ENCODE measurements around the gene DNM2.

The DNM2 gene

DNA sequence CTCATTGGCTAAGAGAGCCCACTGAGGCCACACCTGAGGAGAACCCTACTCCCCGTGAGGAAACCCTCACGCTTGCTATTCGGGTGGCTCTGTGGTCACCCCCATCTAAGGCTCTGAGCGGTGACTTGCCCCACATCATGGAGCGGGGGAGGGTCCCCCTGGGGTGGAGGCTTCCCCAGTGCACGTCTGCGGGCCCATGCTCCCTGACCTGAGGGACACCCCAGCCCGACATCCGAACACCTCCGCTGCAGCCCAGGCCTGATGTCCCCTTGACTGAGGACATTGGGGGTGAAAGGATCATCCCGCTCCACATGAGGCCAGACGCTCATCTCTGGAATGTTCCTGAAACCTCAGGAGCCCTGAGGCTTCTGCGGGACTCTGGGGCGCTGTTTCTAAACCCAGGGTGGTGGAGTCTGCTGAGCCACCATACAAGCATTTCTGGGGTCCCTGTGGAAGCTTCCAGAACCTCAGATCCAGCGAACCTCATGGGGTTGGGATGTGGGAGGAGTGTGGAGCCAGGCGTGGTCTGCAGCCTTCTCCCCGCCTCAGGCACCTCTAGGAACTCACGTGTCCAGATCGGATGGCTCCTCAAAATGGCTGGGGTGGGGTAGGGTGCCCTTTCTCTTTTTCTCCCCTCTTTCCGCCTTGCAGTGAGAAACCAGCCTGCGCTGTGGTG, 98.2 kb downstream of the DNM2 start:
- DNase-seq (ENCODE audit: low read depth) = no peak

GRCh38 chr19:10816691-10817090, 98.8 kb downstream of the DNM2 start:
- no peak for DNase-seq (ENCODE audit: low read depth)

DNA sequence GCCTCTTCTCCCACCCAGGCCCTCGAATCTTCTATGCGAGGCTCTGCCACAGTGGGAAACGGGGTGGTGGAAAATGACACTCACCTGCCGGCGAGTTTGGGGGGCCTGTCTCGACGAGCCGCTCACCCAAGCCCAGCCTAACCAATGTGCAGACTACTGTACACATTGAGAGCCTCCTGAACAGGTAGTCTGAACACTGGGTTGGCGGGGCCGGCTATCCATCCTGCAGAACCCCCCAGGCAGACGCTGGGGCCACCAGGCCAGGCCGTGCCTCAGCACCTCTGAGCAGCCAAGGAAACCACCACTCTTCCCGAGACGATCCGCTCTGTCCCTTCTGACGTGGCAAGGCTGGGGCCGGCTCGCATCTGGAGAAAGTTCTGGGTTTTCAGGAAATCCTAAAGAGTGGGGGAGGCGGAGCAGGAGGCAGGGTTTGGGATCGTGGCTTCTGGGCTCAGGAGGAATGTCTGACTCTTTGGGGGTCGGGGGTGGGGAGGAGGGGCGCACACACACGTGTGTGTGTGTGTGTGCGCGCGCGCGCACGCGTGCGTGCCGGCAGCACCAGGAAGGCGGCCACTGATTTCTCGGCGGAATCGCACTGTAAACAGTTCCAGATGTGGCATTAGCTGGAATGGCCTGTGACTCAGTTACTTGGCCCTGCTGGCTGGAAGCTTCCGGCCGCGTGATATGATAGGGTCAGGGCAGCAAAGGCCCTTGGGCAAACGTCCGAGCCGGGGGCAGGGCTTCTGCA, 99.6 kb downstream of the DNM2 start:
- DNase-seq (ENCODE audit: low read depth) = no peak

DNA sequence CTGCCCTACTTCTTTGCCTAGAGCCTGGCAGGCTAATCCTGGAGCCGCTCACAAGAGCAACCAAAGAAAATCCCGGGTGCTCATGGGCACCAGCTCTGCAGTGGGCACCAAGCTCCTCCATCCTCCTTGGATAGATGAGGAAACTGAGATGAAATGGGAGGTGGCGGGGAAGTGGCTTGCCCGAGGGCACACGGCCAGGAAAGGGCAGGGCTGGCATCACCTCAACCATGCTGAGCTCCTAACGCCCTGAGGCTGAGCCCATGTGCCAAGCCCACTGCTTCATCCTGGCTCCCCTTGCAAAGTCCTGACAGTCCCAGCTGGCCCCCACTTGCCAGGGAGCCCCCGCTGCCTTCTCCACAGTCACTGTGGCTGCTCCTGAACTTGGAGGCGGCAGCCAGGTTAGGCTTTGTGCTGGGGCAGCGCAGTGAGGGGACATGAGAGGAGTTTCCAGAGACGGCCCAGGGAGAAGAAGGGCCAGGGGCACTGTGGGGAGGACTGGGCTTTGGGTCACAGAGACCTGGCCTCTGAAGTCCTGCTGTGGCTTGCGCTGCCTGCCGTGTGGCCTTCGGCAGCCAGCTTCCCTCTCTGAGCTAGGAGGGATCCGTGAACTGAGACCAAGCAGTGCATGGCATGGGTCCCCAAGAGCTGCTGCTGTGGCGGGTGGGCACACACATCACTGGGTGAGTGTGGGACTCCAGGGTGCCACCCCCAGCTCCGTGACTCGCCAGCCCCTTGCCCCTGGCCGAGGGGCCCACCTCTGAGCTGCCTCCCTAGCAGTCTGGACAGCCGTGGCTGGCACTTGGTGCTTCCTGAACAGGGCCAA, 100.6 kb downstream of the DNM2 start:
- no peak for DNase-seq (ENCODE audit: low read depth)

DNA sequence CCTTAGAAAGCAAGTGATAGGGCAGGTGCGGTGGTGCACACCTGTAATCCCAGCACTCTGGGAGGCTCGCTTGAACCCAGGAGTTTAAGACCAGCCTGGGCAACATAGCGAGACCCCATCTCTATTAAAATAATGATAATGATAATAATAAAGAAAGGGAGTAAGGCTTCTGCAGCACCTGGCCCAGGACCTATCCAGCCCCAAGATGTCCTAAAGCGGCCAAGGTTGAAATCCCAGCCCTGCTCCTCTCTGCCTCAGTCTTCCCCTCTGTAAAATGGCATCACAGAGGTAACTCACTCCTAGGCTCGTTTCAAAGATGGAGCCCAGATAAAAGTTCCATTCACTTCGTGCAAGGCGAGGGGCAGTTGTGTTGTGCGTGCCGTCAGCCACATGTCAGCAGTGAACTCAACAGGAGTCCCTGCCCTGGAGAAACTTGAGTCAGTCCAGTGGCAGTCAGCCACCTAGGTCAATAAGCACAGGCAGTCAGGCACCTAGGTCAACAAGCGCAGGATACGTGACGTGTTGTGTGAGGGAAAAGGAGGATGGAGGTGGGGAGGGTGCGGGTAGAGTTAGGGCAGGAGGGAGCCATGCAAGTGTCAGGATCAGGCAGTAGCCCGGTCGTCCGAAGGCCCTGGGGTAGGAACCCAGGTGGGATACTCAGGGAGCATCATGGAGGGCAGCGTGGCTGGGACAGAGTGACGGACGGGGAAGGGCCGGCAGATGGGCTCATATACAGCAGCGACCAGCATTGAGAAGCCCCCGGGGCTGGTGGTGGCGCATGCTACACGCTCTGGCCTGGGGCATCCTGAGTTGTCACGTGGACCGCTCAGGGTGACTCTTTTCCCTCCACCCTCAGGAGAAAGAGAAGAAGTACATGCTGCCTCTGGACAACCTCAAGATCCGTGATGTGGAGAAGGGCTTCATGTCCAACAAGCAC, 101.5 kb downstream of the DNM2 start:
- no peak for DNase-seq (ENCODE audit: low read depth)

DNA sequence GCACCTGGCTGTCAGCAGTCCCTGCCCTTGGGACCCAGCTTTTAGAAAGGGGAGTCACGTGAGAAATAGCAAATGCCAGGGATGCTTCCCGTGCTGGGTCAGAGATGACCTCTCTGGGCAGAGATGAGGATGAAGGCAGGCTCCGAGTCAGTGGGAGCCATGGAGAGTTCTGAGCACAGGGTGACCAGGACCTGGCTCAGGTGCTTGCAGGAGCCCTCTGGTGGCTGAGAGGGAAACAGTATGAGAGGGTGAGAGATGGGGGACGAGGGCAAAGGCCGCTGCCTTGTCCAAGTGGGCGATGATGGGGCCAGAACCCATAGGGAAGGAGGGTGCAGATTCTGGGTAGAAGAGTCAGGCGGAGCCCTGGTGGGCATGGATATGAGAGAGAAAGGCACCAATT, 102.3 kb downstream of the DNM2 start:
- DNase-seq (ENCODE audit: low read depth) = no peak

DNA sequence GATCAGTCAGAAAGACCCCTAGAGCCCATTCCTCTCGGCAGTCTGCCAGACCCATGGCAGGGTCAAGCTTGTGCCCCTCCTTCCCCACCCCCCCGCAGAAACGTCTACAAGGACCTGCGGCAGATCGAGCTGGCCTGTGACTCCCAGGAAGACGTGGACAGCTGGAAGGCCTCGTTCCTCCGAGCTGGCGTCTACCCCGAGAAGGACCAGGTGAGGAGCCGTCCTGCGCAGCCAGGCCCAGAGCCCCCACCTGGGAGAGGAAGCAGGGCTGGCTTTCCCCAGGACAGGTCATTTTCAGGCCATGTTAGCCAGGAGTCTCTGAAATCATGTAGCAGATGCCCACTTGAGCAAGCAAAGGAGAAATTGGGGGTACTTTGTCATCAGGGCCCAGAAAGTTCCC, 105.8 kb downstream of the DNM2 start:
- DNase-seq (ENCODE audit: low read depth) = no peak

DNA sequence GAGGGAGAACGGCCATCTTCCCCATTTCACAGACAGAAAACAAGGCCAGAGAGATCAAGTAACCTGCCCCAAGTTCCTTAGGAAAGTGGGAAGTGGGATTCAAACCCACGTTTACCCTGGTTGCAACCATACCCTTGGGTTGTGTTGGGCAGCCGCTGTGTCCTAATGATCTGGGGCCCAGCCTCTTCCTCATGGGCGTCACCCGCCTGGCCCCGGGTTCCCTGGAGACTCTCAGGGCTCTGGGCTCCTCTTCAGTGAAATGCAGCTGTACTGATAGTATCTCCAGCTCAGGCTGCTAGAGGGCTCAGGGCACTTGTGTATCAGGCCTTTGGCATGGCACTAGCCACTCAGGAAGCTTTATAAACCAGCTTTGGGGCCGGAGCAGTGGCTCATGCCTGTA, 108.4 kb downstream of the DNM2 start:
- DNase-seq (ENCODE audit: low read depth) = no peak

- DNase-seq (ENCODE audit: low read depth) = no peak
These were observed 109.0 kb downstream of the DNM2 start for GRCh38 chr19:10826846-10827245.

DNA sequence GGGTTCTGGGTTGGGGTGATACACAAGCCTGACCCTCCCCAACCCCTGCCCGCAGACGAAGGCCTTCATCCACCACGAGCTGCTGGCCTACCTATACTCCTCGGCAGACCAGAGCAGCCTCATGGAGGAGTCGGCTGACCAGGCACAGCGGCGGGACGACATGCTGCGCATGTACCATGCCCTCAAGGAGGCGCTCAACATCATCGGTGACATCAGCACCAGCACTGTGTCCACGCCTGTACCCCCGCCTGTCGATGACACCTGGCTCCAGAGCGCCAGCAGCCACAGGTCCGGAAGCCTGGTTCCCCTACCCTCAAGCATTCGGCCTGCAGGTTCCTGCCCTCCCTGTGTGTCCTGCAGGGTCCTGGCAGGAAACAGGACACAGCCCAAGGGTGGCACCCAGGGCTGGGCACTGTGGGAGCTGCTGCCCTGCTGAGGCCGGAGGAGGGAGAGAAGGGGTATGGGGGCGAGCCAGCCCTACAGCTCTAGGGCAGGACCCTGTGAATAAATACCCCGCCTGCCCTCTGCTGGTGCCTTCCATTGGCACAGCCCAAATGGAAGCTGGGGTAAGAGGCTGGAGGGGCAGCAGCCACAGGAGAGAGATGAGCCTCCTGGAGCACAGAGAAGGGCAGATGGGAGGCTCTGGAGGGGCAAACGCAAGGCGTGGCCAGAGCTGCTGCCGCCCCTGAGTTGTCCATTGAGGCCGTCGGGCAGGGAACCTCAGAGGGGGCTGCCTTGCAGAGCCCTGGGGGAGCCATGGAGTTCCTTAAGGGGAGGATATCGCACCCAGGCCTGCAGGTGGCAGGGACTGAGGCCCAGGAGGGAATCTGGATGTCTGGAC, 111.3 kb downstream of the DNM2 start:
- DNase-seq (ENCODE audit: low read depth) = no peak

GRCh38 chr19:10829967-10830366, 112.1 kb downstream of the DNM2 start:
- no peak for DNase-seq (ENCODE audit: low read depth)

GRCh38 chr19:10830370-10830769, 112.5 kb downstream of the DNM2 start:
- DNase-seq (ENCODE audit: low read depth) = no peak

GRCh38 chr19:10830931-10831779, 113.3 kb downstream of the DNM2 start:
- no peak for DNase-seq (ENCODE audit: low read depth)

- no peak for DNase-seq (ENCODE audit: low read depth)
These were observed 114.4 kb downstream of the DNM2 start for GRCh38 chr19:10831987-10832938.

DNA sequence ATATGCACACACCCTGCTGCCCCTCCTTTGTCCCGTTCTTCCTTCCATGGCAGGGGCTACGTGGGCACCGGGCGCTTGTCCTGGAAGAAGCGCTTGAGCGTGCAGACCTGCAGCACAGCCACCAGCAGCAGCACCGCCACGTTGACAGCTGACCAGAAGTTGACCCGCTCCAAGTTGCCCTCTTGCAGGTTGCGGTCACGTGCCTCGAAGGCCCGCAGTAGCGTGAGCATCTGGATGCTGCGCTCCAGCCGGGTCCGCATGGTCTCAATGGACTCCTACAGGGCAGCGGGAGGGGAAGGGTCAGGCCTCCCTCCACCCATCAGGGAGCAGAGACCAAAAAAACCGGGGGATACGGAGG, 115.0 kb downstream of the DNM2 start:
- DNase-seq (ENCODE audit: low read depth) = no peak

DNA sequence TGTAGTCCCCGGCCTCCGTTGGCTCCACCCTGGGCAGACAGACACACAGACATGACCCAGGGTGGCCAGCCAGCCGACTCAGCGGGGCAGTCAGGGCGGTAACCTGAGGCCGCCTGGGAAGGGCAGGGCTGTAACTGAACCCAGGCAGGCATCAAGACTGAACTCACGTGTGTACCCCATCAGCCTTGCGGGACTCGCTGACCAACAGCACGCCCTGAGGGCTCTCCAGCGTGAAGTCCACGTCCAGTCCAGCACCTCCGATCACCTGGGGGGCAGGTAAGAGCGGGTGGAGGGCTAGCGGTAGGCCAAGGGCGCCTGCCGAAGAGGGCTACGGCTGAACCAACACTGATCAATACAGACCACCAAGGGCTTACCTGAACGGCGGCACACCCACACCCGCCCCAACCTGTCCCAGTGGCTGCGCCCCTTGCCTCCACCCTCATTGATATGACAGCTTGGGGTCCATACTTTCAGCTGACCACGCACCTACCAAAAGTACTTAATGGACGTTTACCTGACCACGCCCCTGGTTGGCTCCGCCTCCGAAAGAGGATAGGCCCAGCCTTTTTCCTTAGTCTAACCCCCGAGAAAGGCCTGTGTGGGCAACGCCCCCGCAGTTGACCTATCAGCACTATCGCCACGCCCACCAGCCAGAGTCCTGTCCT, 117.3 kb downstream of the DNM2 start:
- DNase-seq (ENCODE audit: low read depth) = no peak

DNA sequence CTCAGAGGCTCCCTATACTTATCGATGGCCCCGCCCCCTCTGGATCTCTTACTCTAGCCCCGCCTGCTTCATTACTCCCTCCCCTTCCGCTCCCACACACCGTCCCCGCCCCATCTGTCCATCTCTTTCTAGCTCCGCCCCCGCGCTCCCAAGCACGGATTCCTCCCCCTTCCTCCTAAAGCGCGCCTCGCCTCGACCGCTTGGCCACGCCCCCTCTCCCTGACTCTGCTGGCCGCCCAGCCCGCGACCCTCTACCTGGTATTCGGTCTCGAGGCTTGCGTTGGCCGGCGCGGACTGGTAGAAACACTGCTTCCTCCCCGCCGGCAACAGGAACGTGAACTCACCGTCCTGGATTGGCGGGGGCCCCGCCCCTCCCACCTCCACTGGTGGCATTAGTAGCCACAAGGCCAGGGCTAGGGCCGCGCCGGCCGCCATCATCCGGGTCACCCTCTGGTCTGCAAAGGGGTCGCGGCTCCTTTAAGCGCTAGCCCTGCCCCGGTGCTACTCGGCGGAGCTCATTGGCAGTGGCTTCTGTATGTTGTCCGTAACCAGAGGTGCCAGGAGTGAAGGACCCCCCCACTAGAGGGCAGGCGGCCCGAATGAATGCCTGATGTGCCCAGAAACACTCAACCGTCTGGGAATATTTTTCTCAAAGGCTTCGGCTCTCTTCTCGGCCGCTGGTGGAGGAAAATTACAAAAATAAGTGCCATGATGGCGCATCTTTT, 118.0 kb downstream of the DNM2 start, which contains the start of gene TMED1:
TMED1 (minus strand) TSS at position 459 of the 725 bp plus-strand sequence; CDS start at position 438, 21 bp downstream.
- peak; percentile 99 for DNase-seq (ENCODE audit: low read depth)
